Raji (cell line): ENCODE results near the gene OBSL1.

Source experiments
- POLR2A ChIP-seq: IDR thresholded peaks from 2 replicates; pipeline ENCODE4 v1.6.1; 2011; ENCODE audit warnings: low read depth, low read length, control low read depth; ENCODE audit not compliant: insufficient read depth

OBSL1 gene

DNA sequence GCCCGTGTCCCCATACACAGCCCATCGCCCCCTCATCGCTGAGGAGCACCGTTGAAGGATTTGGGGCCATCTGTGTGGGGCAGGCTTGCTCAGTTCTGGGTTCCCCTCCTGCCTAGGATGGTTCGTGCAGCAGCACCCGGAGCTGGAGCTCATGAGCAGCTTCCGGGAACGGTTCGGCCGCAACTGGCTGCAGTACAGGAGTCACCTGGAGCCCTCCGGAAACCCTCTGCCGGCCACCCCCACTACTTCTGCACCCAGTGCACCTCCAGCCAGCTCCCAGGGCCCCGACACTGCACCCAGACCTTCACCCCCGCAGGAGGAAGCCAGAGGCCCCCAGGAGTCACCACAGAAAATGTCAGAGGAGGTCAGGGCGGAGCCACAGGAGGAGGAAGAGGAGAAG lies 36.6 kb upstream of the OBSL1 start:
- no peak for TF ChIP-seq POLR2A

DNA sequence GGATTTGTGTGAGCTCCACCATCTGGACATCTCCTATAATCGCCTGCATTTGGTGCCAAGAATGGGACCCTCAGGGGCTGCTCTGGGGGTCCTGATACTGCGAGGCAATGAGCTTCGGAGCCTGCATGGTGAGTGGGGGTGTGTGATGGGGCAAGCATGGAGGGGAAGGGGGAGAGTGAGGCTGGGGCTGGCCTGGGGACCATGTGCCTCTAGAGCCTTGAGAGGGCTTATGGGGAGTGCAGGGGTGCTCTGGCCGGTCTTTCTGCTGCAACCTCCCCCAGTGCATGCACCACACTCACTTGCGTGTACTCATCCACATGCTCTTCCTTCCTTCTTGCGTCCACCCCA lies 34.2 kb upstream of the OBSL1 start:
- TF ChIP-seq POLR2A, result no peak

DNA sequence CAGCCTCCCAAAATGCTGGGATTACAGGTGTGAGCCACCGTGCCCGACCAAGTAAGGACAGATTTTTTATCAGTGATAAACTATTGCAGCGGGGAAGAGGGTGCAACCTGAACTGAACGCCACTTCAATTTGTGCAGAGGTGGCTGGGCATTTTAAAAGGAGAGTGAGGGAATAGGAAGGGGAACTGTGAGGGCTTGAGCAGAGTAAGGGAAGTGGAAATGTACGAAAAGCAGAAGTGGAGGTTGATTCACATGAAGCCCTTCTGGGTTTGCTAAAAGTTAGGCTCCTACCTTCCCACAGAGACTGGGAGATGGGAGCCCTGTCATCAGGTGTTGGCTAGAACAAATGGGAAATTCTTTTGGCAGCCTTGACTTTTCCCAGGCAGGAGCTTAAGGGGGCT lies 32.4 kb upstream of the OBSL1 start:
- TF ChIP-seq POLR2A, result no peak

DNA sequence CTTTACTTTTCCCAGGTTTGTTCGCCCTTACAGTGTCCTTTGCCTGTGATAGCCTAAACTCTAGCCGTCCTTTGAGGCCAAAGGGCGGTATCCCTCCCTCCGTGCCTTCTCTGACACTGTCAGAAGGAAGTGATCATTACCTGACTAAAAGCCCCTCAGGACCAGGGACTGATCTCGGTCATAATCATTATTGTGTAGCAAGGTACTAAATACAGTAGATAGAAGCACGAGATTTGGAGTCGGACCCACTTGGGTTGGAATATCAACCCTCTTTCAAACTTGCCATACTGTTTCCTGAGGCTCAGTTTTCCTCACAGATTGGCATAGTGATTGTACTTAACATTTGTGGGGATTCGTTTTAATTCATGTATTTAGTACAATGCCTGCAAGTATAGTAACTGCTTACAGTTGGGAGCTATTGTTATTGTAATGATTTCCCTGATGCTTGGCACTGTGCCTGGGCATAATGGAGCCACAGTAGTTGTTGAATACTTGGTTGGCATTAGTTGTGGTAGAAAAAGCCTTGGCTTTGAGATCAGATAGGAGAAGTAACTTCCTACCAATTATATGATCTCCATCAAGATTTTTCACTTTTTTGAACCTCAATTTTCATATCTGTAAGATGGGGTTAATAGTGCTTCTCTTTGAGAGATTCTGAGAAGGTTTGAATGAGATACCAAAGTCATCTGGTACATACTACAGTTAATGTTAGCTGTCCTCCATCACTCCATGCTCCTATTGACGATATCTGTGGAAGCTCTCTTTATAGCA lies 27.2 kb upstream of the OBSL1 start:
- TF ChIP-seq POLR2A, result no peak

DNA sequence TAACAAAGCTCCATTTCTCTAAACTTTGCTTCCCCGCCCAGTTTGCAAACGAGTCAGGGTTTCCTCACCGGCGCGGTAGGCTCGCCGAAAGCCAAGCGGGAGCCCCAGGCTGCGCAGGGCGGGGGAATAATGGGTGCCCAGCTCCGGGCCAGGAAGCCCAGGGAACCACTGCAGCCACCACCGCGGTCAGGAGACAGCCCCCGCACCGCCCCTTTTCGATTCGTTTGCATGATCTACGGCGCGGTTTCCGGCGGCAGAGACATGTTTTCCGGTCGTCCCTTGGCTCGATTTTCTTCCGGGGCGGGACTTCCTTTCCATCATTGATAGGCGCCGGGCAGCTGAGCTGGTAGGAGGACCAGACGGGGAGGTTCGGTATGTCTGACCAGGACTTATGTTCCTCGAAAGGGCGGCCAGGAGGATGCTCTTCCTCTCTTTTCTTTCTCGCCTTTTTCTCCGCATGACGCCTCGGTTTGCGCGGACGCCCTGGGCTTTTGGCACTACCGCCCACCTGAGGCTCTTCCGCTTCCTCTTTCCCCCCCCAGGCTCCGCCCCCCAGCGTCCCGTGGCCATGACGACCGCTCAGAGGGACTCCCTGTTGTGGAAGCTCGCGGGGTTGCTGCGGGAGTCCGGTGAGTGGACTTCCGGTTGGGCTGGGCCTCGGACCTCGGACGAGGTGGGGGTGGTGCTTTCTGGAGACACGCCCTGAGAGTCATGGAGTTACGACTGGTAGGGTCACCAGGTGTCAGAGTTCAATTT lies 26.4 kb upstream of the OBSL1 start, which contains the start of gene STK11IP:
Gene STK11IP (plus strand): TSS at position 306 of the 756 bp plus-strand sequence. CDS start 263 bp downstream, at position 569.
- TF ChIP-seq POLR2A, result peak; percentile 85

DNA sequence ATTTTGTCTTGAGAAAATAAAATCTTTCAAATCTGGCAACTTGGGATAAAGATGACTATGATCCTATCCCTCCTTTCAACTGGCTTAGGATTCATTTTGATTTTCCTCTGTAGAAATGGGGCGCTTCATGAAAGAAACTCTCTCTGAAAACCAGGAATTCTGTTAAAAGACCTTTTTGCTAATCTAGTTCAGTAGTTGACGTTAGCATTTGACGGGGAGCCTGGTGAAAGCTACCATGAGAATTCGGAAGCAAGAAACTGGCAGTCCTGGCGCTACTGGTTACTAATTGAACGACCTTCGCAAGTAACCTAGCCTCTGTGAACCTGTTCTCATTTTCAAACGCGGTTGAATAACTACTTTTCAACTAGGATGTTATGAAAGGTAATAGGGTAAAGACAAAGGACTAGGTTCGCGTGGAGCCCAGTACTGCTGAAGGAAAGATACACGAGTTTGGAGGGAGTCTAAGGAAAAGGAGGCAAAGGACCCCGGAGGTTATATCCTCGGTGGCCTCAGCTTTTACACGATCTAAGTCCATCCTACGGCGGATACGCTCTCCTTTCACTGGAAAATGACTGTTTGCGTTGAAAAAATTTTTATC lies 25.7 kb upstream of the OBSL1 start:
- TF ChIP-seq POLR2A, result no peak

DNA sequence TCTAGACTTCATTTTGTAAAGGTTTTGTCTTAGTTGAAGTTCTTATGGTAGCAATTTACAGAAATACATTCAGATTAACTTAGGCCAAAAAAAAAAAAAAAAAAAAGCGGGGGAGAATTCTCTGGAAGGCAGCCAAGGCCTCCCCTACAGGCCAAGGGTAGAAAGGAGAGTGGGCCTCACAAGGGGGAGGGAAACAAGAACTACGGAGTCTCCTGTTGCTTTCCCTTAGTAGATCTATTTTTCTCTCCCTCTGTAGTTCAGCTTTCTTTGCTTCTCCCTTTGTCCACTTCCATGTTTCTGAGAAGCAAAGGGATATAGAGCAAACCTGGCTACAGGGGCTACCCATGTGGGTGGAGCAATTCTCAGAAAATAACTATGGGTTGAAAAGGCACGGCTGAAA lies 23.9 kb upstream of the OBSL1 start:
- no peak for TF ChIP-seq POLR2A

DNA sequence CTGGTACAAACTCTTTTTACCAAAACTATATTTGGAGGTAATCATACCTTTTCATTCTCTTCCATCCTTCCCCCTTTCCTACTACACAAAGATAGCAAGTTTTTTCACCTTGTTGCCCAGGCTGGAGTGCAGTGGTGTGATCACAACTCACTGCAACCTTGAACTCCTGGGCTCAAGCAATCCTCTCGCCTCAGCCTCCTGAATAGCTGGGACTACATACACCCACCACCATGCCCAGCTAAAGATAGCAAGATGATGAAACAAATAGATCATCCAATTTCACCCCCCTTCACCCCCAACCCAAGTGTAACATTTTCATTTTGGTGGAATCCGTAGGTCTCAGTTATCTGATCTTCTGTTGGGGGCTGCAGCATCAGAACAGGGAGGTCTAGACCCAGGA lies 21.8 kb upstream of the OBSL1 start:
- TF ChIP-seq POLR2A, result no peak

DNA sequence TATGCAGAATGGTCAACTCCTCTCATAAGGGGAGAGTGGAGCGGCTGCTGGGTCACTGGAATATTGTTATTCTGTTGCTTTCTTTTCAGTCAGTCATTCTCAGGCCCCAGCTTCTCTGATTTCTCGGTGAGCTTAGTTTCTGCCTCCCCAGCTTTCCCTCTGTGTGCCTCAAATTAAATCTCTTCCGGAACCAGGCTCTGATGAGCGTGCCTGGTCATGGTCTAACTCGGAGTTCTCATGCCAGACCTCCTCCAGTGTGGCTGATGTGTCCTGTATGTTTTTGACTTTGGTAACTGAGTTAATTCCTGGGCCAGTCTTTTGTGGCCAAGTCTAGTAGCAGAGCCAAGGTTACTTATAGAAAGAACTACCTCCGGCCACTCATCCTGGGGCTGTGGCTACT lies 21.4 kb upstream of the OBSL1 start:
- TF ChIP-seq POLR2A, result no peak

DNA sequence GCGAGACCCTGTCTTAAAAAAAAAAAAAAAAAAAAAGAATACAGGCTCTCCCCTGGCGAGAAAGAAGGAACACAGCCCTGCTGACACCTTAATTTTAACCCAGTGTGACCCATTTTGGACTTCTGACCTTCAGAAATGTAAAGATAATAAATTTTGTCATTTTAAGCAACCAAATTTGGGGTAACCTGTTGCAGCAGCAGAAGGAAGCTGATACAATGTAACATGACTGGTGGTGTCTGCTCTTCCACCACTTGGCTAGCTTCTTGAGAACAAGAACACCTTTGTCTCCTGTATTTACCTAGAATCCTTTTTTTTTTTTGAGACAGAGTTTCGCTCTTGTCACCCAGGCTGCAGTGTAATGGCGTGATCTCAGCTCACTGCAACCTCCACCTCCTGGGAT lies 19.8 kb upstream of the OBSL1 start:
- no peak for TF ChIP-seq POLR2A

DNA sequence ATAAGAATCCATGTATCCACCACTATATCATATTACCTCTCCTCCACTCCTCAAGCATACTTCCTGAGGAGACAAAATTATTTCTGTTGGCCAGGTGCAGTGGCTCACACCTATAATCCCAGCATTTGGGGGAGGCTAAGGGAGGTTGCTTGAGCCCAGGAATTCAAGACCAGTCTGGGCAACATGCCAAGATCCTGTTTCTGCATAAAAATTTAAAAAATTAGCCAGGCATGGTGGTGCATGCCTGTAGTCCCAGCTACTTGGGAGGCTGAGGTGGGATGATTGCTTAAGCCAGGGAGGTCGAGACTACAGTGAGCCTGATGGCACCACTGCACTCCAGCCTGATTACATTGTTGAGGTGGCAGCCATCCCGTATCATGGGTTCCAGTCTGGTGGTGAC lies 10.0 kb upstream of the OBSL1 start:
- no peak for TF ChIP-seq POLR2A

DNA sequence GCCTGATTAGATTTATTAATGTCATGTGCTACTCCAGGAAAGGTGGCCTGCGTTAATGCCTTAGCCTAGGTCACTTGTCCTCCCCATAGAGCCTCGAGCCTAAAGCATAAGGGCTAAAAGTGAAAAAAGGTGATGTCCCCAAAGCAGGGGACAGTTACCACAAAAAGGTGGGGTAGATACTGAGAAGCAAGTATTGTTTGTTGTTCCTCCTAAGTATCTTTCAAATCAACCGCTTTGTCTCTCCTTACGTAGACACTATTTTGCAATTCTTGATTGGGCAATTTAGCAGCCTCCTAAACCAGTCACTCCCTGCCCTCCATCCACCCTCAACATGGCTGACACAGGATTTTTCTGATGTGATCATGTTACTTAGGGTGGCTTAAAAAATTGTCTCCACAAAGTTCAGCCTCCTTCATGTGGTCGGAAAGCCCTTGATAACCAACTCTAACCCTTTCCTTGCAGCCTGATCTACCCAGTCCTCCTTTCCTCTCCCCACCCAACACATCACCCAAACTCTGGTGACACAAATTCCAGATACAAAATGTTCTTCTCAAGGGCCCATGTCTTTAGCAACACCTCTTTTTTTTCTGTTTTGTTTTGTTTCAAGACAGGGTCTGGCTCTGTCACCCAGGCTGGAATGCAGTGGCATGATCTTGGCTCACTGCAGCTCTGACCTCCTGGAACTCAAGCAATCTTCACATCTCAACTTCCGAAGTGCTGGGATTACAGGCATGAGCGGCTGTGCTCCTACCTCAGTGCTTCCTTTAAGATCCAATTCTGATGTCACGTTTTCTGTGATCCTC lies 7.7 kb upstream of the OBSL1 start:
- TF ChIP-seq POLR2A, result no peak

DNA sequence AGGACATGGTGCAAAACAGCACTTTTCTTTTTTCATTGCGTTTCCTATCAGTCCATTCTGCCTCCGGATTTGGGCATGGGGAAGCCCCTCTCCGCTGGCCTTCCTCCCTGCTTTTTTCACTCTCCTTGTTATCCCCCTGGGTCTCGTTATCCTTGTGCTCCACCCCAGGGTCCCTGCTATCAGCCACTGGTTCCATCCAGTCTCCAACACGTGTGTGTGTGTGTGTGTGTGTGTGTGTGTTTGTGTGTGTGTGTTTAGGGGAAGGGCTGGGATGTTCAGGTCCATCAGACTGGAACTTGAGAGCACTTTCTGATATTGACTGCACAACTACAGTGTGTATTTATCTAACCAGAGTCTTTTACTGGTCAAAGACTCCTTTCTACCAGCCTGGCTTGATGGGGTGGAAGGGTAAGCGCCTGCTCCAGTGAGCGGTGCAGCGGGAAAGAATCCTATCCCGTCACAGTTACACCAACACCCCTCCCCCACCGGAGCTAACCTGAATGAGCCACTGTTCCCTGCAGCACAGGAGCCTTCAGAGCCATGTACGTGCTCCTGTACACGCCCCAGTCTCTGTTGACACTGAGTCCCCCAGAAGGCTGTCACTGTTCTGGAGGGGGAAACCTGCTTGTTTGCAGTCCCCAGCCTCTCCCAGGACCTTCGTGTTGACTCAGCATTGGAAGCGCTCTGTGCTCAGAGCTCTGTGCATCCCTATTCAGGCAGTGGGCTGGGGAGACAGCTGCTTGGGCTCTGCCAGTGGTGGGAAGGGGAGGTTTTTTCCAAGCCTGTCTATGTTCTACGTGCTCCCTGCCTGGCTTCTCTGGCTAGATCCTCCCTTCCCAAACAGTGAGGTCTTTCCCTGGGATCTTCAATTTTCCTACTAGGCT lies 5.4 kb upstream of the OBSL1 start:
- TF ChIP-seq POLR2A, result no peak
